GM13976 (cell line): ENCODE results near the gene ZMYM2.

Source experiments
- DNase-seq: peaks from one replicate; pipeline ENCODE4 v3.0.0; 2012; ENCODE audit warnings: low spot score
- in situ Hi-C: fragments of 300-500 bp; cut with MboI; formaldehyde crosslinking; loops from one replicate; pipeline ENCODE4 v1.12.0; 2022; ENCODE audit warnings: low sequenced_read_pairs, mixed read lengths, inconsistent platforms; ENCODE audit not compliant: unreplicated experiment
- TF ChIP-seq, protein P1 (sequence below): IDR thresholded peaks from 2 replicates; pipeline ENCODE4 v1.5.1; 2012; ENCODE audit warnings: borderline replicate concordance, mild to moderate bottlenecking; ENCODE audit not compliant: insufficient read depth; ENCODE audit errors: extremely low read depth, missing control alignments, control extremely low read depth

The ZMYM2 gene

GRCh38 chr13:20043207-20043925 is 84.8 kb downstream of the ZMYM2 start:
- in situ Hi-C loops: no loop called here
- DNase-seq: no peak
- TF ChIP-seq, protein P1, sequence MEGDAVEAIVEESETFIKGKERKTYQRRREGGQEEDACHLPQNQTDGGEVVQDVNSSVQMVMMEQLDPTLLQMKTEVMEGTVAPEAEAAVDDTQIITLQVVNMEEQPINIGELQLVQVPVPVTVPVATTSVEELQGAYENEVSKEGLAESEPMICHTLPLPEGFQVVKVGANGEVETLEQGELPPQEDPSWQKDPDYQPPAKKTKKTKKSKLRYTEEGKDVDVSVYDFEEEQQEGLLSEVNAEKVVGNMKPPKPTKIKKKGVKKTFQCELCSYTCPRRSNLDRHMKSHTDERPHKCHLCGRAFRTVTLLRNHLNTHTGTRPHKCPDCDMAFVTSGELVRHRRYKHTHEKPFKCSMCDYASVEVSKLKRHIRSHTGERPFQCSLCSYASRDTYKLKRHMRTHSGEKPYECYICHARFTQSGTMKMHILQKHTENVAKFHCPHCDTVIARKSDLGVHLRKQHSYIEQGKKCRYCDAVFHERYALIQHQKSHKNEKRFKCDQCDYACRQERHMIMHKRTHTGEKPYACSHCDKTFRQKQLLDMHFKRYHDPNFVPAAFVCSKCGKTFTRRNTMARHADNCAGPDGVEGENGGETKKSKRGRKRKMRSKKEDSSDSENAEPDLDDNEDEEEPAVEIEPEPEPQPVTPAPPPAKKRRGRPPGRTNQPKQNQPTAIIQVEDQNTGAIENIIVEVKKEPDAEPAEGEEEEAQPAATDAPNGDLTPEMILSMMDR: no peak

DNA sequence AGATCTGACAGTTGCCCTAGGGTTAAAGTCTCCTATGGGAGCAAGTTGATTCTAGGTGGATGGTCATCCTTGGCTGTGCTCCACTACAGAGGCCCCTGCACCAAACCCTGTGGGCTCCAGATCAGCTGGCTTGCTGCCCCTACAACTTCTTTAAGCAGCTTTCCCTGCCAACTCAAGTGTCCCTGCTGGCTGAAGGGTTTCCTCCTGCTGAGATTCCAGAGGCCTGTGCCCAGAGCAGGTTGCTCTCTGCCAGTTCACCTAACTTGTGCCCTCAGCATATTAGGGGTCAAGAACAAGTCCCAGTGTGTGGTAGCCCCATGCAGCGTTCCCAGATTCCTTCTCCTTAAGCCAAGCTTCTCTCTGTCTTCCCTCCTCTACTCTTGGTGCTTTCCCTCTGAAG is 85.6 kb downstream of the ZMYM2 start:
- in situ Hi-C loops: no loop called here
- TF ChIP-seq, protein P1: no peak
- no peak for DNase-seq

DNA sequence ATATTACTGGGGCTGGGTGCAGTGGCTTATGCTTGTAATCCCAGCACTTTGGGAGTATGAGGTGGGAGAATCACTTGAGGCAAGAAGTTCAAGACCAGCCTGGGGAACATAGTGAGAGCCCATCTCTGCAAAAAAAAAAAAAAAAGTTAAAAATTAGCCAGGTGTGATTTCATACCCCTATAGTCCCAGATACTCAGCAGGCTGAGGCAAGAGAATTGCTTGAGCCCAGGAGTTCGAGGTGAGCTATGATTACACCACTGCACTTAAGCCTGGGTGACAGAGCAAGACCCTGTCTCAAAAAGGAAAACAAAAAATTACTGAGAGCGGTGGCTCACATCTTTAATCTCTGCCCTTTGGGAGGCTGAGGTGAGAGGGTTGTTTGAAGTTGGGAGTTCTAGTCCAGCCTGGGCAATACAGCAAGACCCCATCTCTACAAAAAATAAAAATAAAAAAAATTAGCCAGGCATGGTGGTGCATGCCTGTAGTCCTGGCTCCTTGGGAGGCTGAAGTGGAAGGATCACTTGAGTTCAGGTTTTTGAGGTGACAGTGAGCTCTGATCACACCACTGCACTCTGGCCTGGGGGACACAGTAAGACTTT is 87.5 kb downstream of the ZMYM2 start:
- in situ Hi-C loops: no loop called here
- no peak for DNase-seq
- TF ChIP-seq, protein P1: no peak

DNA sequence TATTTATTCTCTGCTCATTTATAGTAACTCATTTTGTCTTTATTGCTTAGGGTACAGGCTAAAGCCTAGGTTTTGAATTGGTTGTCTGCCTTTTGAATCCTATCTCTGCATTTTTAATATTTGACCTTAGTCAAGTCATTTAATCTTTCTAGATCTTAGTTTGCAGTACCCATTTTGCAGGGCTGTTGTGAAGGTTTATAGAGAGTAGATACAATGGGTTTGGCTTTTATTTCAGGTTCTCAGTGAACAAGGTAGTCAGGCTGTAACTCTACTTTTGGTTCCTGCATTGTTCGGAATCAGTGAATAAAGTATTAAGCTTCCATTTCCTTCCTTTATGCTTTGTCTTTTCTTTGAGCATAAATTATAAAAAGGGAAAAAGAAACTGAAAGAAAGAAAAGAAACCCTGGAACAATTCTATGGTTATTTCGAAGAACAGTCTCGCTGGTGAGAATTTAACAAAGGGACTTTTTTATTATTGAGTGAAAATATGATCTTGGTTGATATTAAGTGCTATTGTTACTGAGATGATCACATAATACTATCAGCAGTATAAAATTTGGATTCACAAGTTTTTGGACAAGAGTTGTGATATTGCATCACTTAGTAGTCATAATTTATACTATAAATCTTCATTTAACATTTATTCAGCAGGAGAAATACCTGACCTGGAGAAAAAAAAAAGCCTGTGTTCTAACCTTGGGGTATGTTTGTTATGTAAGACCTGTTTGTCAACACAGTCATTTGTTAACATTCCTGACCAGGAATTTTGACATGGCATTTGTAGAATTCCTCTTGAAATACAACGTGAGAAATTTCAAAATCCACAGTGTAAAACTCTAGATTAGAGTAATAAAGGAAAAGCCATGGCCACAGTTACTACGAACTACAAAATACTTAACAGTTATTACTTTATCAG is 91.3 kb downstream of the ZMYM2 start:
- no peak for DNase-seq
- in situ Hi-C loops: no loop called here
- TF ChIP-seq, protein P1: no peak

GRCh38 chr13:20051366-20051765 is 92.8 kb downstream of the ZMYM2 start:
- in situ Hi-C loops: no loop called here
- no peak for DNase-seq
- TF ChIP-seq, protein P1: no peak

GRCh38 chr13:20053016-20053415 is 94.5 kb downstream of the ZMYM2 start:
- DNase-seq: no peak

More at GRCh38 chr13:20053016-20053415, 94.5 kb downstream of the ZMYM2 start:
- in situ Hi-C loops: no loop called here
- TF ChIP-seq, protein P1: no peak
